ENCODE results near the gene MIER2. TPM values are rescaled to one million over a fixed set of nuclear protein-coding genes. Genes with fewer than 3 reads are reported as not detected.

The MIER2 gene
- total RNA-seq, 1 donor from 2014 or later = 18.3 TPM

DNA sequence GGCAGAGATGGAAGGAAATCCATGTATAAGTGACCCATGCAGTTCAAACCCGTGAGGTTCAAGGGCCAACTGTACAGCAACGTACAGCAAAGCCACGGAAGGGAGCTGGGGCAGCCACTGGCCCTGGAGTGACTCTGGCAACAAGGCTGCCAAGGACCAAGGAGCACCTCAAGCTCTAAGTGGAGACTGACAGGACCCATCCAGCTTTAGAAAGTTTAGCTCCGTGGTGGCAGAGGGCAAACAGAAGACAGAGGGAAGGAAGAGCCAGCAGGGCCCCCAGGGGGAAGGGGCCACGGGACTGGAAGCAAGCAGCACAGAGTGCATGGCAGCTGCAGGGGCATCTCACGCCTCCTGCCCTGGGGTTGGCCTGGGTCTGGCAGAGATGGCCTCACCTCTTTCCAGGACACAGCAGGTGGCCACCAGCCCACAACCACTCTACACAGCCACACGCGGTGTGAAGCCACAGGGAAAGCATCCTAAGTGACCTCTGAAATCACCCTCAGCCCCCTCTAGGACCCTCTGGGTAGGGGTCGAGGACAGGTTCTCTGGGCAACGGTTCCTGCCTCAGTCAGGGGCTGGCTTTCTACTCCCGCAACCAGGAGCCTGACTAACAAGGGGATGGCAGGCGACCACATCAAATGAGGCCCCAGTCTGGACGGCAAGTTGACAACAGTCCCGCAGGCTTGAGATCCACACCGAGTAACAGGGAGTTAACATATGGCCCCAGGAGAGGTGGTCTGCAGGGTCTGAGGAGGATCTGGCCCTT lies 3.8 kb downstream of the MIER2 start:
- intact Hi-C loops (cut with DNase I) = no loop called here
- peak; percentile 36 for DNase-seq
- ATAC-seq (ENCODE audit: poor library complexity) = no peak

DNA sequence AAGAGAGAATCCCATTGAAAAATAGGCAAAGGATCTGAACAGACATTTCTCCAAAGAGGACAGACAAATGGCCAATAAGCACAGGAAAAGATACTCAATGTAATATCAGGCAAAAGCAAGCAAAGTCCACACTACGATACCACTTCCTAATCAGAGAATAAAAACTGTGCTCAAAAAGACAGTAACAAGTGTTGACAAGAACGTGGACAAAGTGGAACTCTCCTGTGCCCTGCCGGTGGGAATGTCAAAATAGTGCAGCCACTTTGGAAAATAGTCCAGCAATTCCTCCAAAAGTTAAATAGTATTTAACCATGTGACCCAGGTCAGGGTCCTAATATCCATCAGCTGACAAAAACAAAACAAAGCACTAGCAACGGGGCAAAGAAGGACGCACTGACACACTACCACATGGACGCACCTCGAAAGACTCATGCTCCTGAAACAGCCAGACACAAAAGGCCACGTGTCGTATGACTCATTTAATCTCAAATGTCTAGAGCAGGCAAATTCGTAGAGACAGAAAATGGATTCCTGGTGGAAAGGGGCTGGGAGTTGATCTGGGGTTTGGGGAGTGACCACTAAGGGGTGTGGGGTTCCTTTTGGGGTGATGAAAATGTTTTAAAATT lies 5.2 kb downstream of the MIER2 start:
- intact Hi-C loops (cut with DNase I) = no loop called here
- ATAC-seq (ENCODE audit: poor library complexity) (no peak), DNase-seq (no peak)

DNA sequence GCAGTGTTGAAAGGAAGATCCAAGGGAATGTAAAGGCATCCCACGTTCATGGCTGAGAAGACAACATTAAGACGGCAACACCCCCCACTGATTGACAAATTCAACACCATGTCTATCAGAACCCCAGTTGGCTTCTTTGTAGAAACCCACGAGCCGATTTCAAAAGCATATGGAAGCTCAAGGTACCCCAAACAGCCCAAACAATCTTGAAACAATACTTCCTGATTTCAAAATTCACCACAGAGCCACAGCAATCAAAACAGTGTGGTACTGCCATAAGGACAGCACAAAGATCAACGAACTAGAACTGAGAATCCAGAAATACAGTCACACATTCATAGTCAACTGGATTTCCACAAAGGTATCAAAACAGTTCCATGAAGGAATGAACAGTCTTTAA lies 6.2 kb downstream of the MIER2 start:
- intact Hi-C loops (cut with DNase I) = no loop called here
- ATAC-seq (ENCODE audit: poor library complexity) (no peak), DNase-seq (no peak)

GRCh38 chr19:336067-336614 lies 8.5 kb downstream of the MIER2 start:
- ATAC-seq (ENCODE audit: poor library complexity) (peak; percentile 46), DNase-seq (peak; percentile 50)
- intact Hi-C loops (cut with DNase I) = no loop called here

GRCh38 chr19:335486-336066 lies 9.0 kb downstream of the MIER2 start:
- intact Hi-C loops (cut with DNase I) = no loop called here
- DNase-seq (no peak), ATAC-seq (ENCODE audit: poor library complexity) (no peak)

DNA sequence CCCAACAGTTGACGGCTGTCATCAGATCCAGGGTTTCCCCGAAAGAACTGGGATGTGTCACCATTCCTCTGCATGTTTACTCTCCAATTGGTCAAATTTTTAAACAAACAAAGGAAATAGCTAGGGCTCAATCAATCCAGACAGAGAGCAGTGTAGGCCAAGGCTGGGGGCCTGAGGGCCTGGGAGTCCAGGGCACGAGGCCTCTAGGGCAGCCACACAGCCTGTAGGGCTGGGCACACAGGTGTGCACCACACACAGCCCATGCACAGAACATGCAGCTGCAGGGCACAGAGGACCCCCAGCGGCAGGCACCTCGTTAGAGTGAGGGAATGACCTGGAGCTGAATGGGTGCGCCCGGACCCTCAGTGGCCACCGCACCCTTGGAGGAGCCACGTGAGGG lies 9.5 kb downstream of the MIER2 start:
- ATAC-seq (ENCODE audit: poor library complexity) = no peak

DNA sequence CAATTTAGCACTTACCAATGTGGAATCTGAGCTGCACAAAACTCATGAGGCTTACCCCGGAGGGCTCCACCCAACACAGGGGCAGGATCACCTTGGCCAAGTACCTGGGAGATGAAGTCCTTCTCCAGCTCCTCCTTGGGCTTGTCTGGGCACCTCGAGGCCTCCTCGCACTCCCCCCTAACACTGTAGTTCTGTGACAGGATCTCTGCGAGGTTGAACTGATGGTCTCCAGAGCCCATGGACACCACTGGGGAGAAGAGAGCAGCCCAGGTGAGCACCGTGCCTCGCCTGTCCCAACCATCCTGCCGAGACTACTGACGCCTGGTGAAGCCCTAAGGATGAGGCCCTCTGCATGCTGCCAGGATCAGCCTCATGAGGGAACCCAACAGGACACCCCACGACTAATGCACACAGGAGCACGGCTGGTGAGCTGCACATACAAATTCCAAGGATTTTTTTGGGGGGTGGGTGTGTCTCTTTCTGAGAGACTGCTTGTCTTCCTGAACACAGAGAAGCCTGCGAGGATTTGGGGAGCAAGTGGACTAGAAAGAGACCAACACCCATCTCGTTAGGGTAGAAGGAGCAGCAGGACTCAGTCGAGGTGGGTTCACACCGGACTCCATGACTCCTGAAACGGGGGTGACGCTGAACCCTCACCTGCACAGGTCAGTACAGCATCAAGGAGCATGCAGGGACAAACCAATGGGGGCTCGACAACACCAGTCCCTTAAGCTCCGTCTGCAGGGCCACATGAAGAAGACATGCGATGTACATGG lies 10.1 kb downstream of the MIER2 start:
- ATAC-seq (ENCODE audit: poor library complexity) (no peak), DNase-seq (peak; percentile 5)
- intact Hi-C loops (cut with DNase I) = no loop called here

More for the DNA sequence above, 9.5 kb downstream of the MIER2 start:
- no peak for DNase-seq
- intact Hi-C loops (cut with DNase I) = no loop called here

GRCh38 chr19:330503-330902 lies 14.1 kb downstream of the MIER2 start:
- intact Hi-C loops (cut with DNase I) = no loop called here
- no peak for ATAC-seq (ENCODE audit: poor library complexity)
- DNase-seq = no peak

- intact Hi-C loops (cut with DNase I) = no loop called here
- ATAC-seq (ENCODE audit: poor library complexity) = no peak
- no peak for DNase-seq
Measured at GRCh38 chr19:329876-330275, 14.7 kb downstream of the MIER2 start.

- intact Hi-C loops (cut with DNase I) = no loop called here
- no peak for DNase-seq
- no peak for ATAC-seq (ENCODE audit: poor library complexity)
Measured at GRCh38 chr19:328025-328505, 16.5 kb downstream of the MIER2 start.

DNA sequence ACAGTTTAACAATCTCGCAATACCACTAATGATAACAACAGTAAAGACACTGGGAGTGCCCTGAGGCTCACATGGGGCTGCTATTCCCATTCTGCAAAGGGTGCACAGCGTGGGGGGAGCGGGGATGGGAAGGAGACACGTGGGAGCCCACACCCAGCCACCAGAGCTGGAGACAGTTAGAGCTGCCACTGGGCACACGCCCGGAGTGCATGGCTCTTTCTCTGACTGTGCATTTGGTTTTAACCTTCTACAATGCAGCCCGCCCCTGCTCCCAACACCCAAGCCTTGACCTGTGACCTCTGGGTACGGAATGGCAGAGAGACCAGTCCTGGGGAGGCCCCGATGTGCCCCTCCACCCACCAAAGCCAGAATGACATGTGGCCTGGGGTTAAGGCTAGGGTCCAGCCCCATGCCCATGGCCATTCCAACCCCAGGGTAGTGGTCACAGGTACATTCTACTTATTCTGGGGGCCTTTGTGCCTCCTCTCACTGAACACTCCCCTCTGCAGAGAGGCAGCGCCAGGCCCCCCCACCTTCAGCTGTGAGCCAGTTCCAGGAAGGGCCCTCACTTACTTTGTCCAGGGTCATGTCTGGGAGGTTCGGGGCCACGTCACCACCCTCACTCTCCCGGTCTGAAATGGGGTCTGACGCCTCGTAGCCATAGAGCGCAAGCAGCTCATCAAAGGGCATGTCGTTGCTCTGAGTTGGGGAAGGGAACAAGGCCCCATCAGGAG lies 17.1 kb downstream of the MIER2 start:
- ATAC-seq (ENCODE audit: poor library complexity) = no peak

DNA sequence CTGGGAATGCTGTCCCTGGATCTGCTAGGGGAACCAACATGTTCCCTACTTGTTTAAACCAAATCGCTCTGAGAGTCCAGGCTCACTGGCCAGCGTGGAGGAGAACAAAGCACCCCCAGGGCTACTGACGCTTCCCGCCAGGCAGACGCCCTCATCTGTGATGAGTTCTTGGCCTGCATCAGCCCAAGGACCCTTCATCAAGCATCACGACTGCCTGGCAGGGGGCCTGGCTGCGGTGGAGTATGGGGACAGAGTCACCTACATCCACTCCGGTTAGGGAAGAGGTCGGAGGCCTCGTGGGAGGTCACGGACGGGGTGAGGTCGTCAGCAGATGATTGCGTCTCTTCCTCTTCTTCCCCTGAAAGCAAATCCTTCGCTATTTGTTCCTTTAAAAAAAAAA lies 17.7 kb downstream of the MIER2 start:
- DNase-seq (no peak), ATAC-seq (ENCODE audit: poor library complexity) (no peak)
- intact Hi-C loops (cut with DNase I) = no loop called here

More for the DNA sequence above, 17.1 kb downstream of the MIER2 start:
- no peak for DNase-seq
- intact Hi-C loops (cut with DNase I) = no loop called here

GRCh38 chr19:325937-326565 lies 18.5 kb downstream of the MIER2 start:
- ATAC-seq (ENCODE audit: poor library complexity) = no peak
- intact Hi-C loops (cut with DNase I) = no loop called here
- no peak for DNase-seq

- no peak for ATAC-seq (ENCODE audit: poor library complexity)
- DNase-seq = no peak
- intact Hi-C loops (cut with DNase I) = no loop called here
Measured at GRCh38 chr19:325173-325936, 19.2 kb downstream of the MIER2 start.

GRCh38 chr19:324716-325115 lies 19.9 kb downstream of the MIER2 start:
- ATAC-seq (ENCODE audit: poor library complexity) = no peak
- DNase-seq = no peak
- intact Hi-C loops (cut with DNase I) = no loop called here

- DNase-seq (no peak), ATAC-seq (ENCODE audit: poor library complexity) (no peak)
- intact Hi-C loops (cut with DNase I) = no loop called here
Measured at GRCh38 chr19:322616-323015, 22.0 kb downstream of the MIER2 start.

- intact Hi-C loops (cut with DNase I) = no loop called here
- ATAC-seq (ENCODE audit: poor library complexity) (no peak), DNase-seq (no peak)
Measured at GRCh38 chr19:318509-318774, 26.2 kb downstream of the MIER2 start.

All from Right ventricle myocardium superior (tissue), 1 donor.